OCI-LY3 (cell line): ENCODE results near the gene FSTL4.

Source experiments
- H2AFZ ChIP-seq: fragments of 200-600, 300-600 bp; shearing (Covaris generic); 2 replicates; pipeline ENCODE4 v1.6.0; 2014; ENCODE audit warnings: antibody characterized with exemption, low read depth, low read length
- H3K27ac ChIP-seq: fragments of 200-600, 300-600 bp; sonication (generic); 2 replicates; pipeline ENCODE4 v1.5.1; 2014; ENCODE audit warnings: mild to moderate bottlenecking, low read length, moderate library complexity, mixed read lengths
- H3K27me3 ChIP-seq: fragments of 200-600, 300-600 bp; sonication (generic); 2 replicates; pipeline ENCODE4 v1.6.1; 2014; ENCODE audit warnings: low read depth, low read length, mixed read lengths
- H3K36me3 ChIP-seq: fragments of 200-600, 300-600 bp; sonication (generic); replicated peaks from 2 replicates; pipeline ENCODE3; 2014; ENCODE audit warnings: low read depth, low read length, mixed read lengths
- H3K4me1 ChIP-seq: fragments of 300-600, 200-600 bp; sonication (generic); 2 replicates; pipeline ENCODE4 v1.6.1; 2014; ENCODE audit warnings: low read length, mixed read lengths
- H3K4me2 ChIP-seq: fragments of 200-600, 300-600 bp; sonication (generic); 2 replicates; pipeline ENCODE4 v1.6.1; 2014; ENCODE audit warnings: low read length, mixed read lengths
- H3K4me3 ChIP-seq: fragments of 300-600, 200-600 bp; sonication (generic); 2 replicates; pipeline ENCODE4 v1.5.1; 2014; ENCODE audit warnings: antibody characterized with exemption, mild to moderate bottlenecking, low read length, moderate library complexity
- H3K79me2 ChIP-seq: fragments of 300-600, 200-600 bp; shearing (Covaris generic); 2 replicates; pipeline ENCODE4 v1.6.1; 2014; ENCODE audit warnings: mild to moderate bottlenecking, low read length, mixed read lengths
- H3K9ac ChIP-seq: fragments of 300-600, 200-600 bp; shearing (Covaris generic); 2 replicates; pipeline ENCODE4 v1.6.0; 2014; ENCODE audit warnings: mild to moderate bottlenecking, low read length, moderate library complexity
- H3K9me3 ChIP-seq: fragments of 200-600, 300-600 bp; shearing (Covaris generic); 2 replicates; pipeline ENCODE4 v1.6.1; 2014; ENCODE audit warnings: low read length, mixed read lengths; ENCODE audit not compliant: insufficient read depth
- H4K20me1 ChIP-seq: fragments of 200-600, 300-600 bp; sonication (generic); 2 replicates; pipeline ENCODE4 v1.6.1; 2016; ENCODE audit warnings: low read length, mixed read lengths; ENCODE audit not compliant: insufficient read depth
- EZH2phosphoT487 ChIP-seq: fragments of 200-600 bp; shearing (Covaris generic); IDR thresholded peaks from 2 replicates; pipeline ENCODE4 v1.6.1; 2018; ENCODE audit warnings: antibody characterized with exemption, mixed run types, low read depth
- TF ChIP-seq, protein P1 (sequence below): fragments of 200-600, 300-600 bp; sonication (generic); IDR thresholded peaks from 2 replicates; pipeline ENCODE4 v1.5.1; 2014; ENCODE audit warnings: antibody characterized with exemption, low read length, low read depth

The FSTL4 gene

DNA sequence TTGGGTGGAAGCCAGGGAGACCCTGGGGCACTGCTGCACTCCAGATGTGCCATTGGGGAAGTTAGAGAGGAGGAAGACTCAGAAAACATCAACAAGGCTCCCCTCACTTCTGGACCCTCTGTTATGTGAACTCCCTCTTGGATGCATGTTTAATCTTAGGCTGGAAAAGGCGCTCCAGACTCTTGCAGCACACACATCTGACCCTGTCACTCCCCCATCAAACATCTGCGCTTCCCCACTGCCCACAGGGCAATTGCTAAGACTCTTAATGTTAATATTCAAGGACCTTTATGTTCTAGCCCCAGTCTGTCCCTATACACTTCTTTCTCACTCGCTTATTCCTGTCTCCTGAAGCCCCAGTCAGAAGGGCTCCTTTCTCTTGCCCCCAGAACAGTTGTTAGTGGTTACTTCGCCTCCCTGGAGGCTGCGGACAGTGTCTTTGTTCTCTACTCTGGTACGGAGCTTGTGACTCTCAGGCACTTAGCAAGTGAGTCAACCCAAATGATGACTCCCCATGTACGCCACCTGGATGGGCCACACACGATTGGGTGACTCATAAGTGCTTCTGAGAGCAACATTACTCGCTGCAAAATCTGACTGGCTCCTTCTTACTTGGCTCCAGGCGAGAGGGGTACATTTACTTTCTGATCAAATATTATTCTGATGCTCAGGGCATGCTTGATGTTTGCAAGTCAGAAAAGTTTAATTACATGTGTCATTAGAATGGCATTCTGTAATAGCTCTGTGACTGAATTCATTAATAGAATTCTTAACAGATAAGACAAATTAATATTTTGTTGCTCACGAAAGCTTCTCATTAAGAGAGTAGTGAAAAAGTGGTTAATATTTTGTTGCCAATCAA lies 366.9 kb downstream of the FSTL4 start:
- TF ChIP-seq, protein P1, sequence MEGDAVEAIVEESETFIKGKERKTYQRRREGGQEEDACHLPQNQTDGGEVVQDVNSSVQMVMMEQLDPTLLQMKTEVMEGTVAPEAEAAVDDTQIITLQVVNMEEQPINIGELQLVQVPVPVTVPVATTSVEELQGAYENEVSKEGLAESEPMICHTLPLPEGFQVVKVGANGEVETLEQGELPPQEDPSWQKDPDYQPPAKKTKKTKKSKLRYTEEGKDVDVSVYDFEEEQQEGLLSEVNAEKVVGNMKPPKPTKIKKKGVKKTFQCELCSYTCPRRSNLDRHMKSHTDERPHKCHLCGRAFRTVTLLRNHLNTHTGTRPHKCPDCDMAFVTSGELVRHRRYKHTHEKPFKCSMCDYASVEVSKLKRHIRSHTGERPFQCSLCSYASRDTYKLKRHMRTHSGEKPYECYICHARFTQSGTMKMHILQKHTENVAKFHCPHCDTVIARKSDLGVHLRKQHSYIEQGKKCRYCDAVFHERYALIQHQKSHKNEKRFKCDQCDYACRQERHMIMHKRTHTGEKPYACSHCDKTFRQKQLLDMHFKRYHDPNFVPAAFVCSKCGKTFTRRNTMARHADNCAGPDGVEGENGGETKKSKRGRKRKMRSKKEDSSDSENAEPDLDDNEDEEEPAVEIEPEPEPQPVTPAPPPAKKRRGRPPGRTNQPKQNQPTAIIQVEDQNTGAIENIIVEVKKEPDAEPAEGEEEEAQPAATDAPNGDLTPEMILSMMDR = no peak
- no peak for TF ChIP-seq EZH2phosphoT487
- Histone ChIP-seq H2AFZ (0 out of 2 replicates have a peak overlapping the region, but pooled peaks have one; percentile 31), H3K4me1 (peaks cover 46% of the 10 kb centered on the region), H3K27me3 (no peaks in the 10 kb centered on the region), H3K4me2 (peak overlapping the region; percentile 14; the same call in 1 of the 2 replicates), H3K4me3 (no peak overlapping the region), H3K36me3 (no peaks in the 10 kb centered on the region), H3K9ac (no peak overlapping the region), H3K79me2 (no peaks in the 10 kb centered on the region), H3K27ac (no peak overlapping the region), H3K9me3 (no peaks in the 10 kb centered on the region), H4K20me1 (no peaks in the 10 kb centered on the region)

DNA sequence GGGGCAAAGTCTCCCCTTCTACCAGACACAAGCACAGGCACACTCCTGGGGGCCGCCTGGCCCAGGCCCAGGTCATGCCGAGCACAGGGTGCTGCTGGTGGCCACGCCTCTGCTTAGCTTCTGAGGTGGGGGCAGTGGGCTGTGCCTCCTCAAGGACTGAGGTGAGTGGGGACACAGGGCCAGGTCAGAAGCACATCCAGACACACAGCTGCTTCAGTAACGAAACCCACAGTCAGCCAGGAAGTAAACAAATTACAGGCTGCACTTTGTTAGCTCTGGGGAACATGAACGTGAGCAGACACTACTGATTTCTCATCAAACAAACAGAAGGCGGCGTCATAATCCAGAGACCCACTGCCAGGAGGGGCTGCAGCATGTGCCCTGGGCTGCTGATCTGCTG lies 368.1 kb downstream of the FSTL4 start:
- no peaks in the 10 kb centered on the region for H3K9me3 ChIP-seq
- peak overlapping the region; percentile 39 for H3K4me2 ChIP-seq
- peak overlapping the region; percentile 74; the same call in 1 of the 2 replicates for H2AFZ ChIP-seq
- H3K36me3 ChIP-seq = no peaks in the 10 kb centered on the region
- no peak overlapping the region for H3K4me3 ChIP-seq
- H3K9ac ChIP-seq = peak overlapping the region; percentile 20; the same call in 1 of the 2 replicates
- TF ChIP-seq, protein P1 = no peak; the same call in 1 of the 2 replicates
- no peak for TF ChIP-seq EZH2phosphoT487
- no peaks in the 10 kb centered on the region for H3K79me2 ChIP-seq
- H3K4me1 ChIP-seq = peaks cover 48% of the 10 kb centered on the region
- no peak overlapping the region for H3K27ac ChIP-seq
- H3K27me3 ChIP-seq = no peaks in the 10 kb centered on the region
- no peaks in the 10 kb centered on the region for H4K20me1 ChIP-seq

DNA sequence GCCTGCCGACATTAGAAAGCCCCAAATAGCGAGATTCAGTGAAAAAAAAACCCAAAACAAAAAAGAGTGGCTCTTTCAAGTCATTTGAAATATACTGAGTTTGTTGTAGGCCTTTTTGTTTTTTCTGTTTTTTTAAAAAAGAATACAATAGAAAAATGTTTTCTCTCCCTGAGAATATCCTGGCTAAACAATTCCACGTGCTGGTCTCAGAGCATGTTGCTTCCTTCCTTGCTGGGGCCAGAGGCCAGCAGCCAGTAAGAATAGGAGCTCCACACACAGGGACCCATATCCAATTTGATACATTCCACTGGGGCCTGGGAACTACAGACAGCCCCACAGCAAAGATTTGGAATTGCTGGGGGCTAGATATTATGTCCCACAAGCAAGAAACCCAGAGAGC lies 369.1 kb downstream of the FSTL4 start:
- H3K9ac ChIP-seq = no peak overlapping the region
- H3K9me3 ChIP-seq = no peaks in the 10 kb centered on the region
- TF ChIP-seq, protein P1 = no peak
- no peak for TF ChIP-seq EZH2phosphoT487
- H4K20me1 ChIP-seq = no peaks in the 10 kb centered on the region
- no peak overlapping the region for H2AFZ ChIP-seq
- H3K79me2 ChIP-seq = no peaks in the 10 kb centered on the region
- no peaks in the 10 kb centered on the region; the same call in 1 of the 2 replicates for H3K27me3 ChIP-seq
- H3K36me3 ChIP-seq = no peaks in the 10 kb centered on the region
- H3K4me1 ChIP-seq = peaks cover 48% of the 10 kb centered on the region
- no peak overlapping the region for H3K4me2 ChIP-seq
- H3K27ac ChIP-seq = no peak overlapping the region
- H3K4me3 ChIP-seq = no peak overlapping the region

DNA sequence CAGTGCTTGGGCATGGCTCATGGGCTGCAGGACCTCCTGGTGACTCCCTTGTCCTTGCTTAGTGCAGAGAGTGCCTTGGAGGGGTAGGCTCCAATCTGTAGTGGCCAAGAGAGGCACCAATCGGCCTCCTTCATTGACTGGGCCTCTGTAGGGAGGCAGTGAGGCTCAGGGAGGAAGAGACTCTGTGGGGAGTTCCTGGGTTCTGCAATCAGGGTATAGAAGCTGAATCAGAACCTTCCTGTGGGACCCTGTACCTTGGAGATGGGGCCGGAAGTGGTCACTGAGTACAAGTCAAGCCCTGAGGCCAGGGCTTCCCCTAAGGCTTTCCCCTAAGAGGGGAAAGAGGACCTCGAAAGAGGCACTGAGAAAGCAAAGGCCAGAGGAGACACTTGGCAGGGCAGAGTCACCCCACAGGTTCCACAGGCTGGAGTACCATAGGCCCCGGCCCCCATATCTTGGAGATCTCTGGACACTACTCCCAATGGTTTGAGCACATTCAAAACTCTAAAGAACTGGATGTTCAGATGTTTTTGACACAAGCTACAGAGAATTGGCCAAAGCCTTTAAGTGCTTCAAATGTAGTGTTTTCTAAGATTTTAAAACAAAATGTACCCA lies 370.0 kb downstream of the FSTL4 start:
- Histone ChIP-seq H2AFZ (no peak overlapping the region), H4K20me1 (no peaks in the 10 kb centered on the region), H3K27ac (peak overlapping the region; percentile 51), H3K79me2 (no peaks in the 10 kb centered on the region), H3K9ac (no peak overlapping the region; the same call in 1 of the 2 replicates), H3K4me2 (peak overlapping the region; percentile 40), H3K4me3 (no peak overlapping the region), H3K27me3 (no peaks in the 10 kb centered on the region; the same call in 1 of the 2 replicates), H3K36me3 (no peaks in the 10 kb centered on the region), H3K4me1 (peaks cover 48% of the 10 kb centered on the region), H3K9me3 (no peaks in the 10 kb centered on the region)
- TF ChIP-seq EZH2phosphoT487 = no peak
- TF ChIP-seq, protein P1 = no peak
